ENCODE measurements around the gene MFNG.

Gene MFNG

GRCh38 chr22:37483050-37483449 is 3.1 kb downstream of the MFNG start:
- H3K4me3 ChIP-seq (replicated peaks; ENCODE audit: insufficient read depth, low read length) = peak overlapping the region; percentile 65; the same call in 1 of the 2 replicates
- no peak for DNase-seq (ENCODE audit: low read depth in 1 of 2, low spot score in 1 of 2)
- TF ChIP-seq GABPA (IDR thresholded peaks at IDR 0.05; ENCODE audit: low read depth) = no peak
- no peak for TF ChIP-seq CTCF (IDR thresholded peaks at IDR 0.05; ENCODE audit: insufficient read depth, low read length)
- TF ChIP-seq, protein P1, sequence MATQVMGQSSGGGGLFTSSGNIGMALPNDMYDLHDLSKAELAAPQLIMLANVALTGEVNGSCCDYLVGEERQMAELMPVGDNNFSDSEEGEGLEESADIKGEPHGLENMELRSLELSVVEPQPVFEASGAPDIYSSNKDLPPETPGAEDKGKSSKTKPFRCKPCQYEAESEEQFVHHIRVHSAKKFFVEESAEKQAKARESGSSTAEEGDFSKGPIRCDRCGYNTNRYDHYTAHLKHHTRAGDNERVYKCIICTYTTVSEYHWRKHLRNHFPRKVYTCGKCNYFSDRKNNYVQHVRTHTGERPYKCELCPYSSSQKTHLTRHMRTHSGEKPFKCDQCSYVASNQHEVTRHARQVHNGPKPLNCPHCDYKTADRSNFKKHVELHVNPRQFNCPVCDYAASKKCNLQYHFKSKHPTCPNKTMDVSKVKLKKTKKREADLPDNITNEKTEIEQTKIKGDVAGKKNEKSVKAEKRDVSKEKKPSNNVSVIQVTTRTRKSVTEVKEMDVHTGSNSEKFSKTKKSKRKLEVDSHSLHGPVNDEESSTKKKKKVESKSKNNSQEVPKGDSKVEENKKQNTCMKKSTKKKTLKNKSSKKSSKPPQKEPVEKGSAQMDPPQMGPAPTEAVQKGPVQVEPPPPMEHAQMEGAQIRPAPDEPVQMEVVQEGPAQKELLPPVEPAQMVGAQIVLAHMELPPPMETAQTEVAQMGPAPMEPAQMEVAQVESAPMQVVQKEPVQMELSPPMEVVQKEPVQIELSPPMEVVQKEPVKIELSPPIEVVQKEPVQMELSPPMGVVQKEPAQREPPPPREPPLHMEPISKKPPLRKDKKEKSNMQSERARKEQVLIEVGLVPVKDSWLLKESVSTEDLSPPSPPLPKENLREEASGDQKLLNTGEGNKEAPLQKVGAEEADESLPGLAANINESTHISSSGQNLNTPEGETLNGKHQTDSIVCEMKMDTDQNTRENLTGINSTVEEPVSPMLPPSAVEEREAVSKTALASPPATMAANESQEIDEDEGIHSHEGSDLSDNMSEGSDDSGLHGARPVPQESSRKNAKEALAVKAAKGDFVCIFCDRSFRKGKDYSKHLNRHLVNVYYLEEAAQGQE (IDR thresholded peaks at IDR 0.05; ENCODE audit: insufficient replicate concordance, low read depth) = no peak
- TF ChIP-seq SPI1 (IDR thresholded peaks at IDR 0.05; ENCODE audit: borderline replicate concordance, low read depth) = no peak
- TF ChIP-seq POLR2AphosphoS5 (IDR thresholded peaks at IDR 0.05; ENCODE audit: low read depth) = no peak
- peak overlapping the region; percentile 98 for H3K27ac ChIP-seq (replicated peaks)
- no peaks in the 10 kb centered on the region for H3K27me3 ChIP-seq (ENCODE audit: insufficient read depth, poor library complexity, severe bottlenecking)

- Histone ChIP-seq H3K27me3 (ENCODE audit: insufficient read depth, poor library complexity, severe bottlenecking) (no peaks in the 10 kb centered on the region), H3K4me3 (replicated peaks; ENCODE audit: insufficient read depth, low read length) (no peak overlapping the region), H3K27ac (replicated peaks) (no peak overlapping the region)
- TF ChIP-seq SPI1 (IDR thresholded peaks at IDR 0.05; ENCODE audit: borderline replicate concordance, low read depth) (no peak), CTCF (IDR thresholded peaks at IDR 0.05; ENCODE audit: insufficient read depth, low read length) (no peak), POLR2AphosphoS5 (IDR thresholded peaks at IDR 0.05; ENCODE audit: low read depth) (no peak), GABPA (IDR thresholded peaks at IDR 0.05; ENCODE audit: low read depth) (no peak)
- TF ChIP-seq, protein P1 (IDR thresholded peaks at IDR 0.05; ENCODE audit: insufficient replicate concordance, low read depth) = no peak
- DNase-seq (ENCODE audit: low read depth in 1 of 2, low spot score in 1 of 2) = no peak
These were observed 3.9 kb downstream of the MFNG start for GRCh38 chr22:37482244-37482643.

GRCh38 chr22:37481347-37481907 is 4.8 kb downstream of the MFNG start:
- Histone ChIP-seq H3K27me3 (ENCODE audit: insufficient read depth, poor library complexity, severe bottlenecking) (no peaks in the 10 kb centered on the region), H3K4me3 (replicated peaks; ENCODE audit: insufficient read depth, low read length) (no peak overlapping the region), H3K27ac (replicated peaks) (no peak overlapping the region)
- DNase-seq (ENCODE audit: low read depth in 1 of 2, low spot score in 1 of 2) = no peak
- TF ChIP-seq, protein P1 (IDR thresholded peaks at IDR 0.05; ENCODE audit: insufficient replicate concordance, low read depth) = no peak
- TF ChIP-seq CTCF (IDR thresholded peaks at IDR 0.05; ENCODE audit: insufficient read depth, low read length) = no peak
- no peak for TF ChIP-seq SPI1 (IDR thresholded peaks at IDR 0.05; ENCODE audit: borderline replicate concordance, low read depth)
- TF ChIP-seq POLR2AphosphoS5 (IDR thresholded peaks at IDR 0.05; ENCODE audit: low read depth) = no peak
- TF ChIP-seq GABPA (IDR thresholded peaks at IDR 0.05; ENCODE audit: low read depth) = no peak

Data from HL-60 (cell line).